ENCODE measurements around the gene C5orf15. TPM values are rescaled to one million over a fixed set of nuclear protein-coding genes. Genes with fewer than 3 reads are reported as not detected.
"Not testable (repeated sequence)": the region's sequence is repeated elsewhere in the genome, so short reads cannot be mapped to it uniquely, and the experiment has no call there.

C5orf15 gene
- total RNA-seq, 1 experiment from 2014 or later, result 48.7 TPM

GRCh38 chr5:133980652-133981051, 12.2 kb upstream of the C5orf15 start:
- Histone ChIP-seq H3K4me3 (ENCODE audit: insufficient read depth, low read depth, low read length) (no peak overlapping the region), H3K27me3 (ENCODE audit: control insufficient read depth, insufficient read depth, low read length) (no peaks in the 10 kb centered on the region), H3K36me3 (replicated peaks; ENCODE audit: control insufficient read depth, insufficient read depth, low read length) (peaks cover 23% of the 10 kb centered on the region)
- DNase-seq, result no peak

GRCh38 chr5:133978943-133979342, 10.5 kb upstream of the C5orf15 start:
- H3K27me3 ChIP-seq (ENCODE audit: control insufficient read depth, insufficient read depth, low read length), result no peaks in the 10 kb centered on the region
- no peak for DNase-seq
- H3K36me3 ChIP-seq (replicated peaks; ENCODE audit: control insufficient read depth, insufficient read depth, low read length), result peaks cover 32% of the 10 kb centered on the region
- no peak overlapping the region for H3K4me3 ChIP-seq (ENCODE audit: insufficient read depth, low read depth, low read length)

- Histone ChIP-seq H3K36me3 (replicated peaks; ENCODE audit: control insufficient read depth, insufficient read depth, low read length) (peaks cover 31% of the 10 kb centered on the region), H3K4me3 (ENCODE audit: insufficient read depth, low read depth, low read length) (no peak overlapping the region), H3K27me3 (ENCODE audit: control insufficient read depth, insufficient read depth, low read length) (no peaks in the 10 kb centered on the region)
- no peak for DNase-seq
Observed at GRCh38 chr5:133977858-133978257, 9.4 kb upstream of the C5orf15 start.

GRCh38 chr5:133977161-133977787, 8.8 kb upstream of the C5orf15 start:
- Histone ChIP-seq H3K4me3 (ENCODE audit: insufficient read depth, low read depth, low read length) (no peak overlapping the region), H3K36me3 (replicated peaks; ENCODE audit: control insufficient read depth, insufficient read depth, low read length) (peaks cover 33% of the 10 kb centered on the region), H3K27me3 (ENCODE audit: control insufficient read depth, insufficient read depth, low read length) (no peaks in the 10 kb centered on the region)
- DNase-seq, result no peak

GRCh38 chr5:133975546-133975945, 7.1 kb upstream of the C5orf15 start:
- peaks cover 32% of the 10 kb centered on the region for H3K36me3 ChIP-seq (replicated peaks; ENCODE audit: control insufficient read depth, insufficient read depth, low read length)
- DNase-seq; H3K27me3 ChIP-seq (ENCODE audit: control insufficient read depth, insufficient read depth, low read length); H3K4me3 ChIP-seq (ENCODE audit: insufficient read depth, low read depth, low read length): not testable (repeated sequence)

DNA sequence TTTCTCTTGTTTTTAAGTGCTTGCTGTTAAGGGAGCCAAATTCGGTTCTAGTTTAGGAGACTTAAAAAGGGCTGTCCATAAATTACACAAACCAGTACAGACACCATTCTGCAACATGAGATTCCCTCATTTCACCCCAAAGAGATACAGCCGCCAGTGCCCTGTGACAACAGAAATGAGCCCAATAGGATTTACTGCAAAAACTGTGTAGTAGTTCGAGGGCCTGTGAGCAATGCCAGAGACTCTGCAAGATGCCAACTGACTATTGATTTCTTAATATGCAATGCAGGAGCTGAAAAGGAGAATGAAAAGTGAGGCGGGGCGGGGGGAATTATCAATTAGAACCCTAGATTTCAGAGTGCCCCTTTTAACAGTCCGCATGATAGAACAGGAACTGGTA, 5.7 kb upstream of the C5orf15 start:
- H3K4me3 ChIP-seq (ENCODE audit: insufficient read depth, low read depth, low read length), result no peak overlapping the region
- no peaks in the 10 kb centered on the region for H3K27me3 ChIP-seq (ENCODE audit: control insufficient read depth, insufficient read depth, low read length)
- peaks cover 26% of the 10 kb centered on the region for H3K36me3 ChIP-seq (replicated peaks; ENCODE audit: control insufficient read depth, insufficient read depth, low read length)
- no peak for DNase-seq

DNA sequence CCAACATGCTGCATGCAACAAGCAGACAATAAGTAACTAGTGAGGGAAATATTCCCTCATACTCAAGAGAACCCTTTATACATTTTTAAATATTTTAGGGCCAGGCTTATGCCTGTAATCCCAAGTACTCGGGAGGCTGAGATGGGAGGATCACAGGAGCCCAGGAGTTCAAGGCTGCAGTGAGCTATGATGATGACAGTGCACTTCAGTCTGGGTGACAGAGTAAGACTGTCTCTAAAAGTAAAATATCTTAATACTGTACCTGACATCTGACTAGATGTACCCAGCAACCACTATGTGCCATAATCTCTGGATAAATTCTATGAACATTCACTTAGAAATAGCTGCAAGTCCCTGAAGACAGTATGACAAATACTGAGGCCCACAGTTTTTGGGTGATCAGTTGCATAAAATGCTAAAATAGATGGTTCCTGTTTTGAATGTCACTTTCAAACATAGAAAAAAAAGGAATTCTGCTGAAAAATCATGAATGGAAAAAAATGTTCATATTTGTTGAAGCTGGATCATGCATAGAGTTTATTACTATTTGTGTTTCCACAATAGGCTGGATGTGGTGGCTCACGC, 2.0 kb upstream of the C5orf15 start:
- no peak for DNase-seq
- Histone ChIP-seq H3K27me3 (ENCODE audit: control insufficient read depth, insufficient read depth, low read length) (no peaks in the 10 kb centered on the region), H3K36me3 (replicated peaks; ENCODE audit: control insufficient read depth, insufficient read depth, low read length) (peaks cover 16% of the 10 kb centered on the region), H3K4me3 (ENCODE audit: insufficient read depth, low read depth, low read length) (no peak overlapping the region)

- Histone ChIP-seq H3K4me3 (ENCODE audit: insufficient read depth, low read depth, low read length) (no peak overlapping the region), H3K27me3 (ENCODE audit: control insufficient read depth, insufficient read depth, low read length) (no peaks in the 10 kb centered on the region), H3K36me3 (replicated peaks; ENCODE audit: control insufficient read depth, insufficient read depth, low read length) (peaks cover 12% of the 10 kb centered on the region)
- DNase-seq, result no peak
Observed at GRCh38 chr5:133969654-133970324, 1.4 kb upstream of the C5orf15 start.

DNA sequence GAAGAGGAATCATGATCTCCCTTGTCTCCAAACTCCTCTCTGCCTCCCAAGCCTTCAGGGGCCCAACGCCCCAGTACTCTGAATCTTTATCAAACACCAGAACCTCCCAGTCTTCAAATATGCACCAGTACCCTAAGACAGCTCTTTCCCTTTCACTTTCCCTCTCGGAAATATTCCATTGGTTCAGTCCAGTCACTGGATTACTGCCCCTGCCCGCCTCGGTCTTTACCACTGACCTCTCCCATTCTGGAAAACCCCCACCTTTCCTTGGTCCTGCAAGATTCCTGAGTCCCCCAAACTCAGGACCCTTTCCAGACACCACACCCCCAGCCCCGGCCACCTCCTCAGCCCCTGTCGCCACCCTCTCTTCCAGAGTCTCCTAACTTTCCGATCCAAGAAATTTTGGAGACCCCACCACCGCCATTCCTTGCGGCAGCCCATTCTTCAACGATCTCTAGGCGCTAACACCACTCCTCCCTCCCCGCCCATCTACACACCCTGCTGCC, 674 bp downstream of the C5orf15 start:
- no peak for DNase-seq
- Histone ChIP-seq H3K27me3 (ENCODE audit: control insufficient read depth, insufficient read depth, low read length) (no peaks in the 10 kb centered on the region), H3K4me3 (ENCODE audit: insufficient read depth, low read depth, low read length) (peak overlapping the region; percentile 72), H3K36me3 (replicated peaks; ENCODE audit: control insufficient read depth, insufficient read depth, low read length) (peaks cover under 1% of the 10 kb centered on the region; the same call in 1 of the 2 replicates)

DNA sequence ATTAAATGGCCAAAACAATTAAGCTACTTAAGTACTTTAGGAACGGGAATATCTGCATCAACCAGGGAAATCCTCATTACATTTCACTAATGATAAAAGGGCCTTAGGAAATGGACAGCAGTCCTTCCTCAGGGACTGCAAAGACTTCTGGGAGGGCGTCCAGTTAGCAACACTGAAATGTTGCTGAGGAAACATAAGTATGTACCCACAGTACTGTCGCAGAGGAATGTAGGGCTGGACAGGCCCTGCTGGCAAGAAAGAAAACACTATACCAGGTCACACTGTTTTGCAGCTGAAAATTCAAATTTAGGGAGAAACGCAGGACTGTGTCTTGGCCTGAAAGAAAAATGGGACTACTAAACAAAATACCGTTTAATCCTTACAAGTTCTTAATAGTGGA, 1.3 kb downstream of the C5orf15 start:
- no peak for DNase-seq

GRCh38 chr5:133966090-133966489, 2.3 kb downstream of the C5orf15 start:
- DNase-seq, result no peak
- Histone ChIP-seq H3K27me3 (ENCODE audit: control insufficient read depth, insufficient read depth, low read length) (no peaks in the 10 kb centered on the region), H3K4me3 (ENCODE audit: insufficient read depth, low read depth, low read length) (no peak overlapping the region), H3K36me3 (replicated peaks; ENCODE audit: control insufficient read depth, insufficient read depth, low read length) (no peaks in the 10 kb centered on the region)

More for the DNA sequence above, 1.3 kb downstream of the C5orf15 start:
- Histone ChIP-seq H3K27me3 (ENCODE audit: control insufficient read depth, insufficient read depth, low read length) (no peaks in the 10 kb centered on the region), H3K4me3 (ENCODE audit: insufficient read depth, low read depth, low read length) (no peak overlapping the region), H3K36me3 (replicated peaks; ENCODE audit: control insufficient read depth, insufficient read depth, low read length) (no peaks in the 10 kb centered on the region)

DNA sequence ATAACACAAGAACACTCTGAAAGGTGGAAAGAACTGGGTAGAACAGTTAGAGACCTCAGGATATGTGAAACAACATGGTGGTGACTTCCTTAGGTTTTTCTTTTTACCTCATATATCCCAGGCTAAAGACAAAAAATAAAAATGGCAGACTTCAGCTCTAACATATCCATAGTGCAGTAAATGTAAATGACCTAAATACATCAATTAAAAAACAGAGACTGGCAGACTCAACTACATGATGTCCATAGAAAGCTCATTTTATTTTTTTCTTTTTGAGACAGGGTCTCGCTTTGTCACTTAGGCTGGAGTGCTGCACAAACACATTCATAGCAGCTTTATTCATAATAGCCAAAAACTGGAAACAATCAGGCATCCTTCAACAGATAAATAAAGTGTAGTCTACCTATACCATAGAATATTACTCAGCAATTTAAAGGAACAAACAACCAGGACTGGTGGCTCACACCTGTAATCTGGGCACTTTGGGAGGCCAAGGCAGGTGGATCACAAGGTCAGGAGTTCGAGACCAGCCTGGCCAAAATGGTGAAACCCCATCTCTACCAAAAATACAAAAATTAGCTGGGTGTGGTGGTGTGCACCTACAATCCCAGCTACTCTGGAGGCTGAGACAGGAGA, 4.8 kb downstream of the C5orf15 start:
- no peak for DNase-seq
- H3K36me3 ChIP-seq (replicated peaks; ENCODE audit: control insufficient read depth, insufficient read depth, low read length), result no peaks in the 10 kb centered on the region
- H3K27me3 ChIP-seq (ENCODE audit: control insufficient read depth, insufficient read depth, low read length), result no peaks in the 10 kb centered on the region
- no peak overlapping the region for H3K4me3 ChIP-seq (ENCODE audit: insufficient read depth, low read depth, low read length)

DNA sequence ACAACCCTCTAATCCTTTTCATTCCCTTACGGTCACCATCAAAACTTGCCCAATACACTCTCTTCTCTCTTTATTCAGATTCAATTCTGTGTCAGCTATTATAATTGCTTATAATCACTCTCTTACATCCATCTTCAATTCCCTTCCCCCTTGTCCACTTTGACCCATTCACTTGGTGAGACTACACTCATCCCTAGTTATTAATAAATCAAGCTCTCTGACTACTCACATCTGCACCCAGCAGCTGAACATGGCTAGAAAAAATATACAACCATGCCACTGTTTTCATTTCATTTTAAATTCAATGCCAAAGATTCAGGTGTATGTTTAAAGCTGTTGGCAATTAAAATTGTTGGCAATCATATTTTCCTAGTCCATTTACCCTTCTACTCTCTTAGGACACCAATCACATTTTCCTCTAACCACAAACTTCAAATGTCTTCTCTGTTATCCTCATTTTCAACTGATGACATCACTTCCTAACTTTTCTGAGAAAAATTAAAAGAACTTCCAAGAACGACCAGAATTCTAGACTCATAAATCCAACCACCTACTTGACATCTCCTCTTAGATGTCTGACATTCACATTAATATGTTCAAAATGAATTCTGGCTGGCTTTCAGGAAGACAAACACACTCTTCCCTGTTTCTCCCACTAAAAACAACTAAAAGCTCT, 5.5 kb downstream of the C5orf15 start:
- peaks cover under 1% of the 10 kb centered on the region; the same call in 1 of the 2 replicates for H3K36me3 ChIP-seq (replicated peaks; ENCODE audit: control insufficient read depth, insufficient read depth, low read length)
- H3K27me3 ChIP-seq (ENCODE audit: control insufficient read depth, insufficient read depth, low read length), result no peaks in the 10 kb centered on the region
- DNase-seq, result no peak
- H3K4me3 ChIP-seq (ENCODE audit: insufficient read depth, low read depth, low read length), result no peak overlapping the region

GRCh38 chr5:133962131-133962530, 6.3 kb downstream of the C5orf15 start:
- no peak for DNase-seq
- H3K36me3 ChIP-seq (replicated peaks; ENCODE audit: control insufficient read depth, insufficient read depth, low read length), result peaks cover 5% of the 10 kb centered on the region
- H3K27me3 ChIP-seq (ENCODE audit: control insufficient read depth, insufficient read depth, low read length), result no peaks in the 10 kb centered on the region
- no peak overlapping the region for H3K4me3 ChIP-seq (ENCODE audit: insufficient read depth, low read depth, low read length)

Data from H7 (cell line).